ENCODE measurements around the gene DLST. TPM values are rescaled to one million over a fixed set of nuclear protein-coding genes. Genes with fewer than 3 reads are reported as not detected.

The DLST gene
- total RNA-seq, 1 donor from 2014 or later: 90.4 TPM

DNA sequence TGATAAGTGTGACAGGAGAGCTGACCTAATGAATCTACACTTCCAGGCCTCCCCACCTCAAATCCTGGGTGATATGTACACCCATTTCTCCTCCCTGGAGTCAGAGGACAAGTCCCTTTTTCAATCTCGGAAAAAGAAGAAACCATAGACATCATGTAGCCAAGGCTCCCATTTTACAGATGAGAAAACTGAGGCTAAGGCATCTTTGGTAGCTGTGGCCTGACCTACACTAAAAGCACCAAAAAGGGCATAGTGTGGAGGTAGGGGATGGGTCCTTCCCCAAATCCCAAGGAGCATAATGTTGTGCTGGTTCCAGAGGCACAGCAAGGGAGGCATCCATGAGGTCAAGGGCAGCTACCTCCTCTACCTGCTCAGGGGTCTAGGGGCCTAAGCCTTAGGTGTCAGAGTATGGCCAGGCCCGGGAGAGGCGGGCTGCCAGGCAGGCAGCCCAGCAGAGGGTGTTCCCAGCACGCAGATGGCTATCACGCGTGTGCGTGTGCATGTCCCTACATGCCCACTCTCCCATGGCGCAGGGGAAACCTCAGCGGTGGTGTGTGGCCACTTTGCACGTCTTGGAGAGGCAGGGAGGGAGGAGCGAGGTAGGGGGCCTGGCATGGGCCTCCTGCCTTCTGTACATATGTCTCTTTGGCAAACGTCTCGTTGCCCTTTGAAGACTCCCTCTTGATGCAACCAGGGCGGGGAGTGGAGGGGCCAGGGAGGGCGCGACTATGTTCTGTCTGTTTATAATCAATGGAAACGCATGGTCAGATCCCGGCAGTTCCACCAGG, 71.2 kb downstream of the DLST start:
- H3K27me3 Mint-ChIP-seq: peaks cover 11% of the 10 kb centered on the region
- ATAC-seq (ENCODE audit: low read depth): no peak
- ChIA-PET CTCF (no interaction called here), POLR2A (no interaction called here)
- no peaks in the 10 kb centered on the region for H3K4me1 Mint-ChIP-seq
- H3K4me3 Mint-ChIP-seq: no peak overlapping the region
- no peak overlapping the region for H3K27ac Mint-ChIP-seq
- no peaks in the 10 kb centered on the region for H3K9me3 Mint-ChIP-seq
- TF ChIP-seq, protein P1, sequence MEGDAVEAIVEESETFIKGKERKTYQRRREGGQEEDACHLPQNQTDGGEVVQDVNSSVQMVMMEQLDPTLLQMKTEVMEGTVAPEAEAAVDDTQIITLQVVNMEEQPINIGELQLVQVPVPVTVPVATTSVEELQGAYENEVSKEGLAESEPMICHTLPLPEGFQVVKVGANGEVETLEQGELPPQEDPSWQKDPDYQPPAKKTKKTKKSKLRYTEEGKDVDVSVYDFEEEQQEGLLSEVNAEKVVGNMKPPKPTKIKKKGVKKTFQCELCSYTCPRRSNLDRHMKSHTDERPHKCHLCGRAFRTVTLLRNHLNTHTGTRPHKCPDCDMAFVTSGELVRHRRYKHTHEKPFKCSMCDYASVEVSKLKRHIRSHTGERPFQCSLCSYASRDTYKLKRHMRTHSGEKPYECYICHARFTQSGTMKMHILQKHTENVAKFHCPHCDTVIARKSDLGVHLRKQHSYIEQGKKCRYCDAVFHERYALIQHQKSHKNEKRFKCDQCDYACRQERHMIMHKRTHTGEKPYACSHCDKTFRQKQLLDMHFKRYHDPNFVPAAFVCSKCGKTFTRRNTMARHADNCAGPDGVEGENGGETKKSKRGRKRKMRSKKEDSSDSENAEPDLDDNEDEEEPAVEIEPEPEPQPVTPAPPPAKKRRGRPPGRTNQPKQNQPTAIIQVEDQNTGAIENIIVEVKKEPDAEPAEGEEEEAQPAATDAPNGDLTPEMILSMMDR (IDR thresholded peaks at IDR 0.05): no peak
- DNase-seq: no peak
- intact Hi-C loops (cut with micrococcal nuclease): no loop called here
- H3K36me3 Mint-ChIP-seq (ENCODE audit: low read depth): no peaks in the 10 kb centered on the region

Other genes with a start within 250 kb of the DLST start
- 46.5 and 49.7 TPM in 2 replicates for gene AREL1, start 168.8 kb upstream of the DLST start, total RNA-seq
- 49.4 and 49.5 TPM in 2 replicates for gene FCF1, start 168.8 kb upstream of the DLST start, total RNA-seq
- 68.5 and 85.9 TPM in 2 replicates for gene YLPM1, start 118.6 kb upstream of the DLST start, total RNA-seq
- 0.07 TPM in 1 of 2 replicates, not detected in the other for gene PROX2, start 5.8 kb upstream of the DLST start, total RNA-seq
- 5.2 and 7.0 TPM in 2 replicates for gene RPS6KL1, start 41.3 kb downstream of the DLST start, total RNA-seq
- gene PGF, start 73.7 kb downstream of the DLST start, total RNA-seq: not detected in 2 replicates
- gene EIF2B2, start 121.0 kb downstream of the DLST start, total RNA-seq: 36.6 and 37.2 TPM in 2 replicates
- 20.0 and 21.7 TPM in 2 replicates for gene MLH3, start 169.6 kb downstream of the DLST start, total RNA-seq
- 21.6 and 25.9 TPM in 2 replicates for gene ACYP1, start 182.1 kb downstream of the DLST start, total RNA-seq
- 0.91 TPM in 1 of 2 replicates, not detected in the other for gene ZC2HC1C, start 187.7 kb downstream of the DLST start, total RNA-seq
- gene NEK9, start 245.1 kb downstream of the DLST start, total RNA-seq: 96.1 and 97.7 TPM in 2 replicates

All from activated B cell treated with CpG ODN at 0.5 μM for 24 hours (primary cell).